Spinal cord (tissue), 10 donors: ENCODE measurements around the gene COLEC12. TPM values are rescaled to one million over a fixed set of nuclear protein-coding genes. Genes with fewer than 3 reads are reported as not detected.

Experiments
- DNase-seq, 6 donors: peaks; one replicate each; pipeline versions ENCODE4 v3.0.0 to v3.0.0-alpha.2; 2013 to 2015; ENCODE audit warnings: low spot score in 6 of 6, low read depth in 4 of 6
- H3K27ac ChIP-seq: one replicate; pipeline ENCODE4 v1.5.1; 2013; ENCODE audit warnings: low read depth, low read length, control low read depth
- H3K27me3 ChIP-seq: one replicate; pipeline ENCODE4 v1.6.1; 2013; ENCODE audit warnings: low read length; ENCODE audit not compliant: control insufficient read depth, insufficient read depth
- H3K36me3 ChIP-seq: one replicate; pipeline ENCODE4 v1.6.1; 2013; ENCODE audit warnings: low read length; ENCODE audit not compliant: control insufficient read depth, insufficient read depth
- H3K4me1 ChIP-seq: one replicate; pipeline ENCODE4 v1.6.1; 2013; ENCODE audit warnings: low read length; ENCODE audit not compliant: control insufficient read depth, insufficient read depth
- H3K4me3 ChIP-seq: one replicate; pipeline ENCODE4 v1.5.1; 2013; ENCODE audit warnings: low read depth, low read length, control low read depth
- H3K9me3 ChIP-seq: one replicate; pipeline ENCODE4 v1.6.1; 2013; ENCODE audit warnings: low read length; ENCODE audit not compliant: control insufficient read depth, insufficient read depth
- WGBS: methylation state at CpG from one replicate; pipeline ENCODE4 v1.1.5; 2013; ENCODE audit warnings: missing lambda C conversion rate; ENCODE audit not compliant: insufficient coverage; 5-methylcytosine and 5-hydroxymethylcytosine counted together
- polyA plus RNA-seq, 2 donors: library from polyadenylated mRNA; unstranded; fragments of 120-200 nt; gene quantifications; one replicate each; pipeline ENCODE4 v1.2.1, GENCODE V29; 2013; ENCODE audit not compliant: insufficient read length in 2 of 2
- total RNA-seq, 2 donors: library from RNA; depleted of rRNA in 1 of 2; stranded (reverse); fragments of 120-200 nt in 1 of 2; fragments of >200 nt in 1 of 2; gene quantifications; one replicate each; pipeline versions ENCODE4 v1.2.3 to v1.2.4, GENCODE V29; 2013 to 2014
- donor health status: healthy.

The COLEC12 gene
- total and polyA plus RNA-seq, 4 donors, result 19.2 to 282 (median 57.4) TPM

DNA sequence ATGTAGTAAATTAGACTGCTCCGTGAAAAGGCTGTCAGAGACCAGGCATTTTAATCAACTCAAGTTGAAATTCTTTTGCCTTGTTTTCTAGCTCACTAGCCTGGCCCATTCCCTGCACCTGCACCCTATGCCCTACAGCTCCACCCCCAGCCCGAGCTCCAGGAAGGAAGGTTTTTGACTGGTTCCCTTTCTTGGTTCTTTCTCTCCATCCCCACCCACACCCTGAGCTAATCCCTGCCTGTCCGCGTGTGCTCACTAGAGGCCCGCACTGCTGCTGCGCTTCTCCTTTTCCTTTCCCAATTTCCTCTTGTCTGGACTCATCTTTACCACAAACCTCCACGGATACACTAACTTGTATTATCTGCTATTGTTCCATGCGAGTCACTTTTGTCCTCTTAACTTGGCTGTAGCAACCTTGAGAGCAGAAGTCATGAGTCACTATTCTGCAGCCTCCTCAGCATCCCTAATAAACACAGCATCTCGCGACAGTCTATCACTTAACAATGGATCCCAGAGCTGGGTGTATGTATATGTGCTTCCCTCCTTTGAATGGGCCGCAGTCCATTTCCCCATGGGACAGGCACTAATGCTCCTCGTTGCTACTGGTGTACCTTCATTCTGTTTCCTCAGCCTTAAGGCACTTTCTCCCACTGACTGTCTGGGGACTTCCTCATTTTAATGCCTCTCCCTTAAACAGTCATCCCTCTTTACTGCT lies 36.5 kb downstream of the COLEC12 start:
- H3K27ac ChIP-seq, result no peak overlapping the region
- 50% methylated on average over 8 of the region's 12 CpGs for WGBS
- H3K27me3 ChIP-seq, result no peaks in the 10 kb centered on the region
- peaks cover 7% of the 10 kb centered on the region for H3K4me1 ChIP-seq
- H3K36me3 ChIP-seq, result no peaks in the 10 kb centered on the region
- DNase-seq, result peak in 1 of 6 donors; percentile 28
- H3K9me3 ChIP-seq, result no peaks in the 10 kb centered on the region
- no peak overlapping the region for H3K4me3 ChIP-seq

DNA sequence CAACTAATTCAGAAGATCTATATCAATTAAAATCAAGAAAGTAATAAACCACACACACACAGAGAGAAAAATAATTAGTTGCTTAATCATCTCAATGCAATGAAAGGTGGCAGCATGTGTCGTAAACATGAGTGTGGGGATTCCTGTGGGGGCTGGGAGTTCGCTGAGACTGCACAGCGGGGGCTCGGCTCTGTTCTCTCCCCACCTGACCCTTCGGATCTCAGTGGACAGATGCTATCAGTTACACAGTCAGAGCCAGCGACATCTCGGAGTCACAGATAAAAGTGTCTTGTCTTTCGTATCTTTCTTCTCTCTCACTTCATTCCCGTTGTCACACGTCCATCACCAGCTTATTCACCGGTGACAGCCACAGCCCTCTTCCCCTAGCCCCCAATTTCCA lies 37.1 kb downstream of the COLEC12 start:
- Histone ChIP-seq H3K4me1 (peaks cover 7% of the 10 kb centered on the region), H3K36me3 (no peaks in the 10 kb centered on the region), H3K9me3 (no peaks in the 10 kb centered on the region), H3K27ac (no peak overlapping the region), H3K27me3 (no peaks in the 10 kb centered on the region), H3K4me3 (no peak overlapping the region)
- DNase-seq, result no peak
- 27% methylated on average over 10 of the region's 11 CpGs for WGBS

DNA sequence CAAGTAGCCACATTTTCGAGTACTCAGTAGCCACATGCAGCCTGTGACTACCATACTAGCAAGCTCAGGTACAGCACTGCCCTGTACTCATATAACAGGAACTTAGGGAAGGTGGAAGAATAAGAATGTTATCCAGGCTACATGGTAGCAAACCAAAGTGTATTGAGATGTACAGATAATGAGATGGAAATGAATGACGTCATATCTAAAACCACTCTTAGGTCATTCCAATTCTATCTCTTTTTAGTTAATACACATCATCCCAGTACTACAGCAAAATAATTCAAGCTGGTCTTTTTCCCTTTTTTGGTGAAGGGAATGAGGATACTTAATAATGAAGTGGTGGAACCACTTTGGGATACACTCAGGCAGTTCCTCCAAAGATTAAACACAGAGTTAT lies 38.7 kb downstream of the COLEC12 start:
- WGBS, result no CpG with 5 or more reads among the region's 2 CpGs
- no peak for DNase-seq
- Histone ChIP-seq H3K27me3 (no peaks in the 10 kb centered on the region), H3K4me1 (peaks cover 16% of the 10 kb centered on the region), H3K9me3 (no peaks in the 10 kb centered on the region), H3K4me3 (no peak overlapping the region), H3K27ac (no peak overlapping the region), H3K36me3 (no peaks in the 10 kb centered on the region)

DNA sequence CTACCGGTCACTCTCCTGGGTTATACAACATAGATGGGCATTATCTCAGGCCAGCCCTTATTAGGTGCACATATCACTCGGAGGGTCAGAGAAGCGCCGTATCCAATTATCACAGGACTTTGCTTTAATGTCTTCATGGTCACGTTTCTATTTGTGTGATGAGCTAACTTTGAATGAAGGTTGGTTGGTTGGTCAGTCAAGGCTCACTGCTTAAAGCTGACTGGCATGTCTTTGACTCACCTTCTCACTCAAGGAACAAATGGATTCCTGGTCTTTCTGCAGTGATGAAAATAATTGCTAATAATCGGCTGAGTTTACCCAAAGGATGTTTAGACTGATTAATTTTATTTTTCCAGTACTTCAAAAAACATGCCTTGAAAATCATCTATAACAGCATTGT lies 39.7 kb downstream of the COLEC12 start:
- no CpG with 5 or more reads among the region's 6 CpGs for WGBS
- Histone ChIP-seq H3K9me3 (no peaks in the 10 kb centered on the region), H3K4me1 (peaks cover 22% of the 10 kb centered on the region), H3K27me3 (no peaks in the 10 kb centered on the region), H3K27ac (no peak overlapping the region), H3K36me3 (no peaks in the 10 kb centered on the region), H3K4me3 (no peak overlapping the region)
- DNase-seq, result no peak

DNA sequence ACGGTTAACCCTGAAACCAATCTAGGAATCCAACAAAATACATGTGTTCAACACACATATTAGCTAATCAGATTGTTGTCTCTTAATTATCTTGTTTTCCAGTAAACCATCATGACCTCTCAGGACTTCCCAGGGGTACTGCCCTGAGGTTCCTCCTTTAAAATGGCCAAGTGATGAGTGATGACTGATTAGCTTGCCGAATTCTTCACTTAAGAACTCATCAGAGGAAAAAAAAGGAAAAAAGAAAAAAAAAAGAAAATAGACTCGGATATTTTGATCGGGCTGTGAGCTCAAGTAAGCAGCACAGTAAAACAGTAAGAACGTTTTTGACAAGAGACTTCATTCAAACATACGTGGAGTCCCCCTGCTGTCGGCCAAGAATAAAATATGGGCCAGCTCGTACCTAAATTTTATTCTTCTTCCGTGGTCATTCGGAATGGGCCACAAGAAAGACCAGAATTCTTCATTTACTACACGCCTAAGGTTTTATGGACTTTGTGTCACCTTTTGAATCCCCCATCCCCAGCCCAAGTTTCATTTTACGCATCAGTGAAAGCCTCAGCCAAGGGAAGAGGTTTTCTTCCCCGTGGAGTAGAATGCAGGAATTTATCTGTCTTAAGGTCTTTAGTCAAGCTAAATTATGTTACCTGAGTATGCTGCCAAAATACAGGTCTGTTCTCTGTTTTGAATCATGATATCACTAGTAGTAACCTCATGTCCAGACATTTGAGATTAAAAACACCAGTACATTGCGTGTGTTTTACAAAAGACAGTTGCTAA lies 40.5 kb downstream of the COLEC12 start:
- peak overlapping the region; percentile 48 for H3K27ac ChIP-seq
- no peak for DNase-seq
- no peaks in the 10 kb centered on the region for H3K9me3 ChIP-seq
- 80% methylated on average over 7 of the region's 14 CpGs for WGBS
- no peaks in the 10 kb centered on the region for H3K27me3 ChIP-seq
- H3K4me1 ChIP-seq, result peaks cover 22% of the 10 kb centered on the region
- H3K36me3 ChIP-seq, result no peaks in the 10 kb centered on the region
- no peak overlapping the region for H3K4me3 ChIP-seq

DNA sequence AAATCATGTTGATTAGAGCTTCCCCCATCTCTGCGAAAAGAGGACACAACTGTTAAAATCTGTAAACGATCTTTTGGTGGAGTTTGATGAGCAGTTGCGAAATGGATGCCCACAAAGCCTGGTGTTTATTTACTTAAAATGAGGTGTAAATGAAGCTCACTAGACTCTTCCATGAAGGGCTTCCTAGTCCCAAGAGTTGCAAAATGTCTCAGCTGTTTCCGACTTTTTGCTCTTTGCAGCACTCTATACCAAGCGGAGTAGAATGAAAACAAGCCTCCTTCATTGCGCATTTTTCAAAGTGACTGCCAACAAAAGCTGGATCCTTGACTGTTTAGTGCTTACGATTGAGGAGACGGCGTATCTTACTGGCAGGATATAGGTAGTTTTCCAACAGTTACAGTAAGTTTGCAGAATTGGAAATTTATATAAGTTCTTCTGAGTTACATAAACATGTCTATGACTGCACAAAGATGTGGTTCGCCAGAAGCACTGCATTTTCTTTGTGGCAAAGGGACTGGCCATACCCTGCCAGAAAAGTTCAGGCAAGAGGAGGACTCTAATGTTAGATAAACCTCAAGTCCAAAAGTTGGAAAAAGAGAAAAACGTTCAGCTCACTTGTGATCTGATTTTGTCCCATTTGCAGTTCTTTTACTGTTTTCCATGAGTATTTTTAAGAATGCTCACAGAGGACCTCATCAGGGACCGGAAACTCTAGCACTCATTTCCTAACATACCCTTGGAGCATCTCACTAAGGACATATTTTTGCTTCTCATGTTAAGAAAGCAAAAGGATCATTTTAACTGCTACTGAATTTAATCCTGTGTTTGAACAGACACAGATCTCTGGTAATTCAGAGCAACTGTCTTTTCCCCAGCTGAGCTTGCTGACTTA lies 42.7 kb downstream of the COLEC12 start:
- Histone ChIP-seq H3K36me3 (no peaks in the 10 kb centered on the region), H3K4me3 (no peak overlapping the region), H3K27me3 (no peaks in the 10 kb centered on the region), H3K27ac (peak overlapping the region; percentile 86), H3K4me1 (peaks cover 15% of the 10 kb centered on the region), H3K9me3 (no peaks in the 10 kb centered on the region)
- WGBS, result 70% methylated on average over 6 of the region's 12 CpGs
- peak in 2 of 6 donors; percentile 32 to 70 for DNase-seq

DNA sequence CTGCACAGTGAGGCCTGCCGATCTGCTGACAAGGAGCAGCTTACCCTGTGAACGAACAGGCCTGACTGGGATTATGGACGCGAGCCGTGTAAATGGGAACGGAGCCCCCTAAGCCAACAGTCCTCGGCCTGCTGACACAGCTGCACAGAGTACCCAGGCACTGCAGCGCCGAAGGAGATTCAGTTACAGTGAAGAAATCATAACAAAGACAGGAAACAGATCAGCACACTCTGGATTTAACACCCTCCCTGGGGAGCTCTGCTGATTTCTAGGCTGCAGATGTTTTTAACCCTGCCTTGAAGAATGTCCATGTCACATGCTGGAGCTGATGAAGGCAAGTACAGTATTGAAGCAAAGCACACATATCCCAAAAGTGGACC lies 43.4 kb downstream of the COLEC12 start:
- H3K27me3 ChIP-seq, result no peaks in the 10 kb centered on the region
- H3K4me1 ChIP-seq, result peaks cover 15% of the 10 kb centered on the region
- H3K9me3 ChIP-seq, result no peaks in the 10 kb centered on the region
- peak in 4 of 6 donors; percentile 23 to 87 (median 53) for DNase-seq
- no peaks in the 10 kb centered on the region for H3K36me3 ChIP-seq
- peak overlapping the region; percentile 86 for H3K27ac ChIP-seq
- 9% methylated on average over 9 of the region's 9 CpGs for WGBS
- no peak overlapping the region for H3K4me3 ChIP-seq

DNA sequence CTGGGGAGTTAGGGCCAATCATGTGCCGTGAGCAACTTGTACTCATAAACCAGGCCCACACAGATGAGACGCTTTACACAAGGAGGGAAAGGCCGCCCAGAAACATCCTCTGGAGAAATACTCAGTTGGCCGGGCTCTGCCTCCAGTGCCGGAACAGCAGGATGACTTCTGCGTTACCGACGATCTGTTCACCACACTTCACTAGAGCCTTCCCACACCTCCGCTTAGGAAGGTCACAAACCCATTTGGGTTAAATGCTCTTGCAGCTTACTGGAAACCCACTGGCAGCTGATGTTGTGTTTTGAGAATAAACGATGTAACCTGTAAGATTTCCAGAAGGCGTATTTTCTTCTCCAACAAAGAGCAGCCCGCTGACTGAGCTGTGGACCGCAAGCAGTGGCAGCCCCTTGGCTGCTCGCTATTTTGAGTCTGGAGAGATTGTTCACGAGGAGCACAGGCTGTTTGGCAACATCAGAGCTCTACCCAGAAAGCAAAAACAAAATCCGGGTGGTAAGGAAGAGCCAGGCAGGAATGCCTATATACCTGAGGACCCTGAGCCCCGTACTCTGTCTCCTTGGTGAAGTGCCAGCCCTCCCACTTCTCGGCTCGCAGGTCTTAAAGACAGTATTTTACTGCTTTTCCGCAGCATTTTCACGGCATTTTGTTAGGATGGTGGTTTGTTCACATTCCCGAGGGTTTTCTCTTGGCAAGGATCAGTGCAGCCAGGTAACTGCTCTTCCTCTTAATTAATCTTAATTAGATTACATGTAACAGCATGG lies 44.0 kb downstream of the COLEC12 start:
- 48% methylated on average over 14 of the region's 22 CpGs for WGBS
- no peaks in the 10 kb centered on the region for H3K36me3 ChIP-seq
- DNase-seq, result peak in 3 of 6 donors; percentile 26 to 81 (median 49)
- H3K27ac ChIP-seq, result peak overlapping the region; percentile 86
- H3K4me1 ChIP-seq, result peaks cover 15% of the 10 kb centered on the region
- H3K4me3 ChIP-seq, result no peak overlapping the region
- H3K27me3 ChIP-seq, result no peaks in the 10 kb centered on the region
- H3K9me3 ChIP-seq, result no peaks in the 10 kb centered on the region

DNA sequence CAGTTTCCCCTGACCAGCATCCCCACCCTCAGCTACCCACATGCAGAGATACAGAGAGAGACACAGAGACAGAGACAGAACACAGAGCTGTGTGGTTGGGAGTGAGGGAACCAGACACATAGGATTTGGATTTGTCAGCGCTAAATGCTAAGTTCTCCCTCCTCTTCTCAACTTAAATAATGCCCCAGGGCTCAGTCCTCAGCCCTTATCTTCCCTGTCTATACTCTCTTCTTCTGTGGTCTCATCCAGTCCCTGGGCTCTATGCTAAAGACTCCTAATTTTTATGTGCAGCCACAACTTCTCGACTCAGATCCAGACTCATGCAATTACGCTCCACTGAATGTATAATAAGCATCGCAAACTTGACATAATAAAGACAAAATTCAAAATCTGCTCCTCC lies 47.1 kb downstream of the COLEC12 start:
- H3K27me3 ChIP-seq, result no peaks in the 10 kb centered on the region
- no peak overlapping the region for H3K4me3 ChIP-seq
- H3K27ac ChIP-seq, result peak overlapping the region; percentile 29
- 95% methylated on average over 3 of the region's 4 CpGs for WGBS
- DNase-seq, result no peak
- H3K4me1 ChIP-seq, result peaks cover 19% of the 10 kb centered on the region
- no peaks in the 10 kb centered on the region for H3K36me3 ChIP-seq
- peaks cover 6% of the 10 kb centered on the region for H3K9me3 ChIP-seq
